A204.1 (cell line): ENCODE results near the gene WDR43.

Experiments used
- FAIRE-seq: peaks from 2 replicates; lab custom pipeline; 2012; peaks lifted over from hg19 to GRCh38; lab: Jason Lieb, UNC

WDR43 gene

GRCh38 chr2:28894470-28895188 is at the start of gene WDR43:
Gene WDR43, plus strand, starts transcription at chr2:28894667. Its CDS starts 32 bp downstream, at chr2:28894699.
- FAIRE-seq, result no peak

- no peak for FAIRE-seq
These were observed 39.3 kb upstream of the WDR43 start for GRCh38 chr2:28855193-28855592.

- no peak for FAIRE-seq
These were observed 38.5 kb upstream of the WDR43 start for GRCh38 chr2:28855977-28856376.

GRCh38 chr2:28868611-28869010 is 25.9 kb upstream of the WDR43 start:
- FAIRE-seq, result no peak

GRCh38 chr2:28869494-28870145 is 24.8 kb upstream of the WDR43 start:
- FAIRE-seq, result no peak

- no peak for FAIRE-seq
These were observed 24.1 kb upstream of the WDR43 start, which contains the start of gene TRMT61B for GRCh38 chr2:28870146-28870891. Gene TRMT61B, minus strand, starts transcription at chr2:28870309. Its CDS starts 32 bp downstream, at chr2:28870277.

GRCh38 chr2:28871620-28872019 is 22.8 kb upstream of the WDR43 start:
- no peak for FAIRE-seq

GRCh38 chr2:28880193-28880592 is 14.3 kb upstream of the WDR43 start:
- FAIRE-seq, result no peak

- no peak for FAIRE-seq
These were observed 979 bp upstream of the WDR43 start for GRCh38 chr2:28893488-28893887.

- FAIRE-seq, result no peak
These were observed 874 bp downstream of the WDR43 start for GRCh38 chr2:28895189-28895893.

GRCh38 chr2:28896906-28897305 is 2.4 kb downstream of the WDR43 start:
- no peak for FAIRE-seq

GRCh38 chr2:28898048-28898447 is 3.6 kb downstream of the WDR43 start:
- FAIRE-seq, result no peak

GRCh38 chr2:28901202-28901601 is 6.7 kb downstream of the WDR43 start:
- FAIRE-seq, result no peak

- FAIRE-seq, result no peak
These were observed 7.4 kb downstream of the WDR43 start for GRCh38 chr2:28901841-28902240.

GRCh38 chr2:28902584-28902983 is 8.1 kb downstream of the WDR43 start:
- FAIRE-seq, result no peak

- FAIRE-seq, result no peak
These were observed 9.8 kb downstream of the WDR43 start for GRCh38 chr2:28904295-28904694.

GRCh38 chr2:28904802-28905457 is 10.5 kb downstream of the WDR43 start:
- no peak for FAIRE-seq

- no peak for FAIRE-seq
These were observed 11.1 kb downstream of the WDR43 start for GRCh38 chr2:28905533-28905932.

GRCh38 chr2:28906376-28906775 is 11.9 kb downstream of the WDR43 start:
- no peak for FAIRE-seq

- FAIRE-seq, result no peak
These were observed 12.4 kb downstream of the WDR43 start for GRCh38 chr2:28906821-28907220.

- no peak for FAIRE-seq
These were observed 13.7 kb downstream of the WDR43 start for GRCh38 chr2:28908172-28908571.
